WTC11 (cell line): ENCODE results near the gene EIF4G3. TPM values are rescaled to one million over a fixed set of nuclear protein-coding genes. Genes with fewer than 3 reads are reported as not detected.
"Not testable (repeated sequence)": the region's sequence is repeated elsewhere in the genome, so short reads cannot be mapped to it uniquely, and the experiment has no call there.

Experiments used
- ATAC-seq: fragments of 200-7000 bp; cut with Tn5 transposase; 2 replicates; pipeline ENCODE4 v1.10.0; 2021; ENCODE audit warnings: mild to moderate bottlenecking, moderate library complexity
- CTCF ChIA-PET: fragments of 300-600 bp; sonication (Branson Sonifier 250); formaldehyde crosslinking; loops from one replicate; lab custom pipeline; 2021; ENCODE audit warnings: antibody characterized with exemption; lab: Charles Lee
- POLR2A ChIA-PET: fragments of 350-600 bp; sonication (Branson Sonifier 250); formaldehyde crosslinking; loops from one replicate; lab custom pipeline; 2021; ENCODE audit warnings: antibody characterized with exemption; lab: Charles Lee
- DNase-seq: peaks from one replicate; pipeline ENCODE4 v3.0.0; 2021; ENCODE audit warnings: low spot score
- H3K27ac Mint-ChIP-seq: 2 replicates; pipeline ENCODE4 v1.8.0; 2021; ENCODE audit warnings: mixed read lengths
- H3K27me3 Mint-ChIP-seq: 2 replicates; pipeline ENCODE4 v1.8.0; 2021; ENCODE audit warnings: low read depth, mild to moderate bottlenecking, moderate library complexity, mixed read lengths
- H3K36me3 Mint-ChIP-seq: 2 replicates; pipeline ENCODE4 v1.8.0; 2021; ENCODE audit warnings: mixed read lengths
- H3K4me1 Mint-ChIP-seq: 2 replicates; pipeline ENCODE4 v1.8.0; 2022; ENCODE audit warnings: mixed read lengths
- H3K4me3 Mint-ChIP-seq: 2 replicates; pipeline ENCODE4 v1.8.0; 2021; ENCODE audit warnings: mild to moderate bottlenecking, moderate library complexity, mixed read lengths
- H3K9me3 Mint-ChIP-seq: 2 replicates; pipeline ENCODE4 v1.8.0; 2021; ENCODE audit warnings: mixed read lengths
- ATF6 ChIP-seq: sonication (generic); formaldehyde crosslinking; IDR thresholded peaks from 2 replicates; pipeline ENCODE4 v1.8.1; 2023; ENCODE audit warnings: mild to moderate bottlenecking, missing genetic modification reagents
- GABPB1 ChIP-seq: sonication (generic); formaldehyde crosslinking; IDR thresholded peaks from 2 replicates; pipeline ENCODE4 v1.8.1; 2023; ENCODE audit warnings: mild to moderate bottlenecking, missing genetic modification reagents
- HMGA2 ChIP-seq: fragments of 250-450 bp; sonication (Bioruptor Pico); IDR thresholded peaks from 2 replicates; pipeline ENCODE4 v1.4.0; 2021; ENCODE audit warnings: mild to moderate bottlenecking, moderate library complexity
- KAT7 ChIP-seq: sonication (generic); formaldehyde crosslinking; IDR thresholded peaks from 2 replicates; pipeline ENCODE4 v1.8.1; 2023; ENCODE audit warnings: missing genetic modification reagents, mild to moderate bottlenecking, borderline replicate concordance
- MYBL2 ChIP-seq: sonication (generic); formaldehyde crosslinking; IDR thresholded peaks from 2 replicates; pipeline ENCODE4 v1.8.1; 2023; ENCODE audit warnings: mild to moderate bottlenecking, moderate library complexity, missing genetic modification reagents
- NFYB ChIP-seq: sonication (generic); formaldehyde crosslinking; conservative IDR thresholded peaks from 2 replicates; pipeline ENCODE4 v1.8.0; 2022; ENCODE audit warnings: low read depth, missing genetic modification reagents
- RORB ChIP-seq: fragments of 250-450 bp; sonication (Bioruptor Pico); IDR thresholded peaks from 2 replicates; pipeline ENCODE4 v1.9.0; 2021; ENCODE audit warnings: mild to moderate bottlenecking
- ZBTB43 ChIP-seq: sonication (generic); formaldehyde crosslinking; IDR thresholded peaks from 2 replicates; pipeline ENCODE4 v1.8.1; 2023; ENCODE audit warnings: mild to moderate bottlenecking, missing genetic modification reagents
- ZNF416 ChIP-seq: fragments of 250-450 bp; sonication (Bioruptor Pico); IDR thresholded peaks from 2 replicates; pipeline ENCODE4 v1.9.0; 2021; ENCODE audit warnings: mild to moderate bottlenecking, inconsistent platforms
- ZNF423 ChIP-seq: fragments of 250-450 bp; sonication (Bioruptor Pico); IDR thresholded peaks from 2 replicates; pipeline ENCODE4 v2.1.2; 2022; ENCODE audit warnings: mild to moderate bottlenecking, moderate library complexity
- total RNA-seq: library from RNA; stranded (reverse); gene quantifications from 3 replicates; pipeline ENCODE4 v1.2.3, GENCODE V29; 2021
- TF ChIP-seq, protein P1 (sequence below): sonication (generic); formaldehyde crosslinking; IDR thresholded peaks from 2 replicates; pipeline ENCODE4 v1.8.0; 2022; ENCODE audit warnings: mild to moderate bottlenecking, missing genetic modification reagents
- TF ChIP-seq, protein P2 (sequence below): sonication (generic); formaldehyde crosslinking; IDR thresholded peaks from 2 replicates; pipeline ENCODE4 v1.8.0; 2023; ENCODE audit warnings: missing genetic modification reagents, mild to moderate bottlenecking, borderline replicate concordance
- TF ChIP-seq, protein P3 (sequence below): sonication (generic); formaldehyde crosslinking; IDR thresholded peaks from 2 replicates; pipeline ENCODE4 v1.8.1; 2023; ENCODE audit warnings: mild to moderate bottlenecking, moderate library complexity, missing genetic modification reagents
- TF ChIP-seq, protein P4 (sequence below): sonication (generic); formaldehyde crosslinking; IDR thresholded peaks from 2 replicates; pipeline ENCODE4 v1.8.0; 2022; ENCODE audit warnings: missing genetic modification reagents

The EIF4G3 gene
- total RNA-seq, 1 experiment from 2014 or later, result 77.7 TPM

GRCh38 chr1:20854529-20854928, 322.2 kb downstream of the EIF4G3 start:
- ChIA-PET CTCF (no interaction called here), POLR2A (interaction anchor here (0.7 kb wide), 1 partner anchor 67 kb away, joined by 4 read pairs; the partner anchor contains the start of gene HP1BP3)
- H3K27ac Mint-ChIP-seq, result no peak overlapping the region
- H3K27me3 Mint-ChIP-seq, result no peaks in the 10 kb centered on the region
- no peaks in the 10 kb centered on the region for H3K9me3 Mint-ChIP-seq
- H3K36me3 Mint-ChIP-seq, result peaks cover 66% of the 10 kb centered on the region
- no peak overlapping the region for H3K4me3 Mint-ChIP-seq
- TF ChIP-seq RORB, result no peak
- no peak for TF ChIP-seq ATF6 (CRISPR knock-in tag)
- no peak for TF ChIP-seq MYBL2
- TF ChIP-seq HMGA2 (CRISPR knock-in tag), result peak; percentile 25; the same call in 1 of the 2 replicates
- DNase-seq, result no peak
- H3K4me1 Mint-ChIP-seq, result no peaks in the 10 kb centered on the region
- no peak for ATAC-seq

GRCh38 chr1:20851791-20852190, 324.9 kb downstream of the EIF4G3 start:
- H3K36me3 Mint-ChIP-seq, result peaks cover 58% of the 10 kb centered on the region
- ATAC-seq, CTCF ChIA-PET: not testable (repeated sequence)

GRCh38 chr1:20850021-20850420, 326.7 kb downstream of the EIF4G3 start:
- no peaks in the 10 kb centered on the region for H3K4me1 Mint-ChIP-seq
- ATAC-seq, result no peak
- H3K4me3 Mint-ChIP-seq, result no peak overlapping the region
- no peaks in the 10 kb centered on the region for H3K27me3 Mint-ChIP-seq
- TF ChIP-seq ZBTB43 (CRISPR knock-in tag) (no peak), KAT7 (no peak), NFYB (CRISPR knock-in tag) (no peak), GABPB1 (CRISPR knock-in tag) (no peak), ZNF423 (CRISPR knock-in tag) (no peak), ZNF416 (no peak)
- TF ChIP-seq, protein P1, sequence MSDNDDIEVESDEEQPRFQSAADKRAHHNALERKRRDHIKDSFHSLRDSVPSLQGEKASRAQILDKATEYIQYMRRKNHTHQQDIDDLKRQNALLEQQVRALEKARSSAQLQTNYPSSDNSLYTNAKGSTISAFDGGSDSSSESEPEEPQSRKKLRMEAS, result no peak
- TF ChIP-seq, protein P2, sequence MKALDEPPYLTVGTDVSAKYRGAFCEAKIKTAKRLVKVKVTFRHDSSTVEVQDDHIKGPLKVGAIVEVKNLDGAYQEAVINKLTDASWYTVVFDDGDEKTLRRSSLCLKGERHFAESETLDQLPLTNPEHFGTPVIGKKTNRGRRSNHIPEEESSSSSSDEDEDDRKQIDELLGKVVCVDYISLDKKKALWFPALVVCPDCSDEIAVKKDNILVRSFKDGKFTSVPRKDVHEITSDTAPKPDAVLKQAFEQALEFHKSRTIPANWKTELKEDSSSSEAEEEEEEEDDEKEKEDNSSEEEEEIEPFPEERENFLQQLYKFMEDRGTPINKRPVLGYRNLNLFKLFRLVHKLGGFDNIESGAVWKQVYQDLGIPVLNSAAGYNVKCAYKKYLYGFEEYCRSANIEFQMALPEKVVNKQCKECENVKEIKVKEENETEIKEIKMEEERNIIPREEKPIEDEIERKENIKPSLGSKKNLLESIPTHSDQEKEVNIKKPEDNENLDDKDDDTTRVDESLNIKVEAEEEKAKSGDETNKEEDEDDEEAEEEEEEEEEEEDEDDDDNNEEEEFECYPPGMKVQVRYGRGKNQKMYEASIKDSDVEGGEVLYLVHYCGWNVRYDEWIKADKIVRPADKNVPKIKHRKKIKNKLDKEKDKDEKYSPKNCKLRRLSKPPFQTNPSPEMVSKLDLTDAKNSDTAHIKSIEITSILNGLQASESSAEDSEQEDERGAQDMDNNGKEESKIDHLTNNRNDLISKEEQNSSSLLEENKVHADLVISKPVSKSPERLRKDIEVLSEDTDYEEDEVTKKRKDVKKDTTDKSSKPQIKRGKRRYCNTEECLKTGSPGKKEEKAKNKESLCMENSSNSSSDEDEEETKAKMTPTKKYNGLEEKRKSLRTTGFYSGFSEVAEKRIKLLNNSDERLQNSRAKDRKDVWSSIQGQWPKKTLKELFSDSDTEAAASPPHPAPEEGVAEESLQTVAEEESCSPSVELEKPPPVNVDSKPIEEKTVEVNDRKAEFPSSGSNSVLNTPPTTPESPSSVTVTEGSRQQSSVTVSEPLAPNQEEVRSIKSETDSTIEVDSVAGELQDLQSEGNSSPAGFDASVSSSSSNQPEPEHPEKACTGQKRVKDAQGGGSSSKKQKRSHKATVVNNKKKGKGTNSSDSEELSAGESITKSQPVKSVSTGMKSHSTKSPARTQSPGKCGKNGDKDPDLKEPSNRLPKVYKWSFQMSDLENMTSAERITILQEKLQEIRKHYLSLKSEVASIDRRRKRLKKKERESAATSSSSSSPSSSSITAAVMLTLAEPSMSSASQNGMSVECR (CRISPR knock-in tag), result no peak
- TF ChIP-seq, protein P3, sequence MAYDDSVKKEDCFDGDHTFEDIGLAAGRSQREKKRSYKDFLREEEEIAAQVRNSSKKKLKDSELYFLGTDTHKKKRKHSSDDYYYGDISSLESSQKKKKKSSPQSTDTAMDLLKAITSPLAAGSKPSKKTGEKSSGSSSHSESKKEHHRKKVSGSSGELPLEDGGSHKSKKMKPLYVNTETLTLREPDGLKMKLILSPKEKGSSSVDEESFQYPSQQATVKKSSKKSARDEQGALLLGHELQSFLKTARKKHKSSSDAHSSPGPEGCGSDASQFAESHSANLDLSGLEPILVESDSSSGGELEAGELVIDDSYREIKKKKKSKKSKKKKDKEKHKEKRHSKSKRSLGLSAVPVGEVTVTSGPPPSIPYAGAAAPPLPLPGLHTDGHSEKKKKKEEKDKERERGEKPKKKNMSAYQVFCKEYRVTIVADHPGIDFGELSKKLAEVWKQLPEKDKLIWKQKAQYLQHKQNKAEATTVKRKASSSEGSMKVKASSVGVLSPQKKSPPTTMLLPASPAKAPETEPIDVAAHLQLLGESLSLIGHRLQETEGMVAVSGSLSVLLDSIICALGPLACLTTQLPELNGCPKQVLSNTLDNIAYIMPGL (CRISPR knock-in tag), result no peak
- TF ChIP-seq, protein P4, sequence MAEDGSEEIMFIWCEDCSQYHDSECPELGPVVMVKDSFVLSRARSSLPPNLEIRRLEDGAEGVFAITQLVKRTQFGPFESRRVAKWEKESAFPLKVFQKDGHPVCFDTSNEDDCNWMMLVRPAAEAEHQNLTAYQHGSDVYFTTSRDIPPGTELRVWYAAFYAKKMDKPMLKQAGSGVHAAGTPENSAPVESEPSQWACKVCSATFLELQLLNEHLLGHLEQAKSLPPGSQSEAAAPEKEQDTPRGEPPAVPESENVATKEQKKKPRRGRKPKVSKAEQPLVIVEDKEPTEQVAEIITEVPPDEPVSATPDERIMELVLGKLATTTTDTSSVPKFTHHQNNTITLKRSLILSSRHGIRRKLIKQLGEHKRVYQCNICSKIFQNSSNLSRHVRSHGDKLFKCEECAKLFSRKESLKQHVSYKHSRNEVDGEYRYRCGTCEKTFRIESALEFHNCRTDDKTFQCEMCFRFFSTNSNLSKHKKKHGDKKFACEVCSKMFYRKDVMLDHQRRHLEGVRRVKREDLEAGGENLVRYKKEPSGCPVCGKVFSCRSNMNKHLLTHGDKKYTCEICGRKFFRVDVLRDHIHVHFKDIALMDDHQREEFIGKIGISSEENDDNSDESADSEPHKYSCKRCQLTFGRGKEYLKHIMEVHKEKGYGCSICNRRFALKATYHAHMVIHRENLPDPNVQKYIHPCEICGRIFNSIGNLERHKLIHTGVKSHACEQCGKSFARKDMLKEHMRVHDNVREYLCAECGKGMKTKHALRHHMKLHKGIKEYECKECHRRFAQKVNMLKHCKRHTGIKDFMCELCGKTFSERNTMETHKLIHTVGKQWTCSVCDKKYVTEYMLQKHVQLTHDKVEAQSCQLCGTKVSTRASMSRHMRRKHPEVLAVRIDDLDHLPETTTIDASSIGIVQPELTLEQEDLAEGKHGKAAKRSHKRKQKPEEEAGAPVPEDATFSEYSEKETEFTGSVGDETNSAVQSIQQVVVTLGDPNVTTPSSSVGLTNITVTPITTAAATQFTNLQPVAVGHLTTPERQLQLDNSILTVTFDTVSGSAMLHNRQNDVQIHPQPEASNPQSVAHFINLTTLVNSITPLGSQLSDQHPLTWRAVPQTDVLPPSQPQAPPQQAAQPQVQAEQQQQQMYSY (CRISPR knock-in tag), result no peak
- DNase-seq, result no peak
- CTCF ChIA-PET, result interaction anchor here (2.1 kb wide), 1 partner anchor 345 kb away, joined by 6 read pairs; no protein-coding TSS in a partner anchor
- peaks cover 64% of the 10 kb centered on the region for H3K36me3 Mint-ChIP-seq
- H3K9me3 Mint-ChIP-seq, result no peaks in the 10 kb centered on the region
- POLR2A ChIA-PET, result no interaction called here
- no peak overlapping the region for H3K27ac Mint-ChIP-seq

More at GRCh38 chr1:20851791-20852190, 324.9 kb downstream of the EIF4G3 start:
- H3K27me3 Mint-ChIP-seq, DNase-seq, H3K4me1 Mint-ChIP-seq, H3K4me3 Mint-ChIP-seq, H3K9me3 Mint-ChIP-seq, POLR2A ChIA-PET, H3K27ac Mint-ChIP-seq: not testable (repeated sequence)
